H9 (cell line): ENCODE results near the gene NKPD1. TPM values are rescaled to one million over a fixed set of nuclear protein-coding genes. Genes with fewer than 3 reads are reported as not detected.

Source experiments
- DNase-seq: peaks from one replicate; pipeline ENCODE4 v3.0.0-alpha.2; 2017
- H2AFZ ChIP-seq: one replicate; pipeline ENCODE4 v1.6.1; 2013; ENCODE audit warnings: mild to moderate bottlenecking, low read length, control low read depth, moderate library complexity
- H2AK5ac ChIP-seq: 2 replicates; pipeline ENCODE4 v1.6.1; 2013; ENCODE audit warnings: low read length, control low read depth, mixed read lengths; ENCODE audit not compliant: insufficient read length
- H2BK120ac ChIP-seq: one replicate; pipeline ENCODE4 v1.6.1; 2013; ENCODE audit warnings: low read depth, mild to moderate bottlenecking, low read length, control low read depth, inconsistent platforms; ENCODE audit not compliant: poor library complexity, severe bottlenecking
- H2BK12ac ChIP-seq: 2 replicates; pipeline ENCODE4 v1.6.1; 2013; ENCODE audit warnings: low read length, control low read depth, mixed read lengths, low read depth; ENCODE audit not compliant: insufficient read length
- H2BK15ac ChIP-seq: 2 replicates; pipeline ENCODE4 v1.6.1; 2013; ENCODE audit warnings: low read depth, low read length, control low read depth
- H2BK20ac ChIP-seq: one replicate; pipeline ENCODE4 v1.6.1; 2013; ENCODE audit warnings: low read depth, mild to moderate bottlenecking, low read length, control low read depth, inconsistent platforms; ENCODE audit not compliant: poor library complexity, severe bottlenecking
- H2BK5ac ChIP-seq: 2 replicates; pipeline ENCODE4 v1.6.1; 2013; ENCODE audit warnings: low read length, control low read depth, mixed read lengths; ENCODE audit not compliant: insufficient read length
- H3K14ac ChIP-seq: 2 replicates; pipeline ENCODE4 v1.6.1; 2013; ENCODE audit warnings: low read length, control low read depth; ENCODE audit not compliant: insufficient read depth
- H3K18ac ChIP-seq: 2 replicates; pipeline ENCODE4 v1.6.1; 2013; ENCODE audit warnings: low read depth, mild to moderate bottlenecking, mixed read lengths, low read length, control low read depth; ENCODE audit not compliant: insufficient read length
- H3K23ac ChIP-seq: 2 replicates; pipeline ENCODE4 v1.6.1; 2013; ENCODE audit warnings: low read length, control low read depth, mixed read lengths, low read depth; ENCODE audit not compliant: insufficient read length
- H3K23me2 ChIP-seq: 2 replicates; pipeline ENCODE4 v1.6.1; 2013; ENCODE audit warnings: low read depth, mild to moderate bottlenecking, mixed read lengths, low read length, control low read depth; ENCODE audit not compliant: insufficient read length, poor library complexity, severe bottlenecking
- H3K27ac ChIP-seq: 2 replicates; pipeline ENCODE4 v1.5.1; 2013; ENCODE audit warnings: low read length, control low read depth, mixed read lengths, low read depth; ENCODE audit not compliant: insufficient read length
- H3K27me3 ChIP-seq: 2 replicates; pipeline ENCODE4 v1.6.1; 2013; ENCODE audit warnings: low read length, control low read depth, inconsistent platforms; ENCODE audit not compliant: insufficient read depth
- H3K4ac ChIP-seq: 2 replicates; pipeline ENCODE4 v1.6.1; 2013; ENCODE audit warnings: low read depth, mild to moderate bottlenecking, control low read depth, inconsistent platforms, low read length, moderate library complexity
- H3K4me1 ChIP-seq: 2 replicates; pipeline ENCODE4 v1.6.1; 2013; ENCODE audit warnings: low read length, control low read depth, inconsistent platforms; ENCODE audit not compliant: insufficient read depth
- H3K4me2 ChIP-seq: 2 replicates; pipeline ENCODE4 v1.6.1; 2013; ENCODE audit warnings: low read length, control low read depth, mixed read lengths; ENCODE audit not compliant: insufficient read length, insufficient read depth
- H3K56ac ChIP-seq: 2 replicates; pipeline ENCODE4 v1.6.1; 2013; ENCODE audit warnings: low read depth, mild to moderate bottlenecking, mixed read lengths, low read length, control low read depth; ENCODE audit not compliant: insufficient read length
- H3K79me1 ChIP-seq: 2 replicates; pipeline ENCODE4 v1.6.1; 2013; ENCODE audit warnings: low read depth, mild to moderate bottlenecking, moderate library complexity, low read length, control low read depth, inconsistent platforms; ENCODE audit not compliant: insufficient read depth, poor library complexity, severe bottlenecking
- H3K79me2 ChIP-seq: 2 replicates; pipeline ENCODE4 v1.6.1; 2013; ENCODE audit warnings: low read length, control low read depth, inconsistent platforms; ENCODE audit not compliant: insufficient read depth
- H3K9ac ChIP-seq: 2 replicates; pipeline ENCODE4 v1.6.1; 2013; ENCODE audit warnings: low read length, control low read depth, mixed read lengths; ENCODE audit not compliant: insufficient read length; ENCODE audit errors: extremely low read depth
- H3K9me3 ChIP-seq: one replicate; pipeline ENCODE4 v1.6.1; 2013; ENCODE audit warnings: low read depth, low read length, inconsistent platforms; ENCODE audit not compliant: control insufficient read depth
- H3T11ph ChIP-seq: one replicate; pipeline ENCODE4 v1.6.1; 2013; ENCODE audit warnings: mild to moderate bottlenecking, low read length, control low read depth, inconsistent platforms
- H4K20me1 ChIP-seq: one replicate; pipeline ENCODE4 v1.6.1; 2013; ENCODE audit not compliant: control insufficient read depth, insufficient read length, insufficient read depth
- H4K5ac ChIP-seq: 2 replicates; pipeline ENCODE4 v1.6.1; 2013; ENCODE audit warnings: low read depth, mild to moderate bottlenecking, mixed read lengths, low read length, control low read depth; ENCODE audit not compliant: insufficient read length
- H4K8ac ChIP-seq: replicated peaks from 2 replicates; pipeline ENCODE4 v1.6.1; 2013; ENCODE audit warnings: low read length, control low read depth, mixed read lengths, low read depth; ENCODE audit not compliant: insufficient read length
- H4K91ac ChIP-seq: 2 replicates; pipeline ENCODE4 v1.6.1; 2013; ENCODE audit warnings: low read depth, mild to moderate bottlenecking, moderate library complexity, mixed read lengths, low read length, control low read depth; ENCODE audit not compliant: insufficient read length
- H3K27ac Mint-ChIP-seq, 3 experiments: 2 replicates in 2 of 3; 3 replicates in 1 of 3; pipeline ENCODE4 v1.8.0; 2020 to 2021; ENCODE audit warnings: mixed read lengths in 3 of 3, mild to moderate bottlenecking in 1 of 3, moderate library complexity in 1 of 3
- H3K27me3 Mint-ChIP-seq: 2 replicates; pipeline ENCODE4 v1.8.0; 2021; ENCODE audit warnings: low read depth, mild to moderate bottlenecking, moderate library complexity, mixed read lengths
- H3K36me3 Mint-ChIP-seq, 3 experiments: 2 replicates in 2 of 3; 3 replicates in 1 of 3; pipeline ENCODE4 v1.8.0; 2020 to 2021; ENCODE audit warnings: low read depth in 3 of 3, mixed read lengths in 3 of 3; ENCODE audit not compliant: insufficient read depth in 1 of 3
- H3K4me1 Mint-ChIP-seq, 2 experiments: 2 replicates each; pipeline ENCODE4 v1.8.0; 2020; ENCODE audit warnings: mixed read lengths in 2 of 2
- H3K4me3 Mint-ChIP-seq, 2 experiments: 2 replicates in 1 of 2; 3 replicates in 1 of 2; pipeline ENCODE4 v1.8.0; 2020 to 2021; ENCODE audit warnings: mild to moderate bottlenecking in 2 of 2, mixed read lengths in 2 of 2, moderate library complexity in 1 of 2
- H3K9me3 Mint-ChIP-seq, 2 experiments: 2 replicates in 1 of 2; 3 replicates in 1 of 2; pipeline ENCODE4 v1.8.0; 2020; ENCODE audit warnings: mild to moderate bottlenecking in 2 of 2, mixed read lengths in 2 of 2, moderate library complexity in 1 of 2
- WGBS: extraction: QIAGEN DNeasy Blood & Tissue Kit; methylation state at CpG from one replicate; pipeline ENCODE4 v1.1.7; 2013; ENCODE audit warnings: missing lambda C conversion rate, low lambda C conversion rate, mixed read lengths; ENCODE audit not compliant: insufficient read length; ENCODE audit errors: extremely low coverage; 5-methylcytosine and 5-hydroxymethylcytosine counted together
- total RNA-seq: library from RNA; stranded (reverse); gene quantifications from 2 replicates; pipeline ENCODE4 v1.2.1, GENCODE V29; 2021
- TF ChIP-seq, protein P1 (sequence below): fragments of 200-600 bp; sonication (generic); conservative IDR thresholded peaks from 3 replicates; pipeline ENCODE4 v1.8.0; 2021; ENCODE audit warnings: antibody characterized with exemption, mild to moderate bottlenecking

The NKPD1 gene
- total RNA-seq, 1 experiment from 2014 or later = 0.17 TPM

DNA sequence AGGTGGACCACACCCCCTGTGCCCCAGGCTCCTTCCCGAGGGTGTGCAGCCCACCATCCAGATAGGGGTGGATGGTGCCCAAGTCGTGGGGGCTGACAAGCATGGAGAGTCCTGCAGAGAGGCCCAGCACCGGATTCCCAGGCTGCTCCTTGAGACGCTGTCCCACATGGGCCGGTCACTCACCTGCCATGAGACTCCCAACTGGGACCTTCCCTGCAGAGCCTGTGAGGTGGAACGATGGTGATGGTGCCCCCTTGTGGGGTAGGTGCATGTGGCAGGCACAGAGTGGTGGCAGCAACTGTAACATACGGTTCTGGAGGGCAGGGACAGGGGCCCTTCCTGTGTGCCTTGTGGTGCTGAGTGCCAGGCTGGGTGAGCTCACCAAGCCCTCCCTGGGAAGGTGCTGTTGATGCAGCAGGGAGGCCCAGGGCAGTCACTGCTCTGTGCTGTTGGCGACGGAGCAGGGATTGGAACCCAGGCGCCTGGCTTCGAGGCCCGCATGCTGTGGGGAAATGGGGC, 34.7 kb downstream of the NKPD1 start:
- H2BK5ac ChIP-seq = no peak overlapping the region
- Mint-ChIP-seq H3K9me3 (no peaks in the 10 kb centered on the region), H3K4me1 (peaks cover 18 to 26% of the 10 kb centered on the region in 2 experiments), H3K4me3 (no peak overlapping the region), H3K36me3 (no peaks in the 10 kb centered on the region; a peak in 2 of 7 replicates), H3K27ac (no peak overlapping the region; a peak in 1 of 7 replicates), H3K27me3 (no peaks in the 10 kb centered on the region)
- H3K27me3 ChIP-seq = no peaks in the 10 kb centered on the region
- no peak overlapping the region for H2BK120ac ChIP-seq
- H2AFZ ChIP-seq = no peak overlapping the region
- H3K9ac ChIP-seq = no peak overlapping the region
- no peak overlapping the region for H2AK5ac ChIP-seq
- no peak overlapping the region for H3K56ac ChIP-seq
- H3K23ac ChIP-seq = no peak overlapping the region
- no CpG with 5 or more reads among the region's 12 CpGs for WGBS
- H3K79me2 ChIP-seq = no peaks in the 10 kb centered on the region; the same call in 1 of the 2 replicates
- no peaks in the 10 kb centered on the region for H3K9me3 ChIP-seq
- H2BK12ac ChIP-seq = no peak overlapping the region
- H3T11ph ChIP-seq = no peak overlapping the region
- no peak overlapping the region for H3K27ac ChIP-seq
- no peaks in the 10 kb centered on the region for H4K20me1 ChIP-seq
- H3K4ac ChIP-seq = no peak overlapping the region
- DNase-seq = peak; percentile 89
- no peak overlapping the region for H2BK20ac ChIP-seq
- no peak overlapping the region for H4K91ac ChIP-seq
- H4K8ac ChIP-seq = no peak overlapping the region
- no peak overlapping the region for H2BK15ac ChIP-seq
- peaks cover 6% of the 10 kb centered on the region for H3K79me1 ChIP-seq
- H3K14ac ChIP-seq = no peak overlapping the region
- TF ChIP-seq, protein P1, sequence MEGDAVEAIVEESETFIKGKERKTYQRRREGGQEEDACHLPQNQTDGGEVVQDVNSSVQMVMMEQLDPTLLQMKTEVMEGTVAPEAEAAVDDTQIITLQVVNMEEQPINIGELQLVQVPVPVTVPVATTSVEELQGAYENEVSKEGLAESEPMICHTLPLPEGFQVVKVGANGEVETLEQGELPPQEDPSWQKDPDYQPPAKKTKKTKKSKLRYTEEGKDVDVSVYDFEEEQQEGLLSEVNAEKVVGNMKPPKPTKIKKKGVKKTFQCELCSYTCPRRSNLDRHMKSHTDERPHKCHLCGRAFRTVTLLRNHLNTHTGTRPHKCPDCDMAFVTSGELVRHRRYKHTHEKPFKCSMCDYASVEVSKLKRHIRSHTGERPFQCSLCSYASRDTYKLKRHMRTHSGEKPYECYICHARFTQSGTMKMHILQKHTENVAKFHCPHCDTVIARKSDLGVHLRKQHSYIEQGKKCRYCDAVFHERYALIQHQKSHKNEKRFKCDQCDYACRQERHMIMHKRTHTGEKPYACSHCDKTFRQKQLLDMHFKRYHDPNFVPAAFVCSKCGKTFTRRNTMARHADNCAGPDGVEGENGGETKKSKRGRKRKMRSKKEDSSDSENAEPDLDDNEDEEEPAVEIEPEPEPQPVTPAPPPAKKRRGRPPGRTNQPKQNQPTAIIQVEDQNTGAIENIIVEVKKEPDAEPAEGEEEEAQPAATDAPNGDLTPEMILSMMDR = peak; percentile 89
- no peak overlapping the region for H4K5ac ChIP-seq
- H3K4me2 ChIP-seq = no peak overlapping the region
- H3K4me1 ChIP-seq = no peaks in the 10 kb centered on the region; the same call in 1 of the 2 replicates
- no peak overlapping the region for H3K18ac ChIP-seq
- peaks cover 4% of the 10 kb centered on the region for H3K23me2 ChIP-seq
